ENCODE results near the gene PRKAB2.
"Not testable (repeated sequence)": the region's sequence is repeated elsewhere in the genome, so short reads cannot be mapped to it uniquely, and the experiment has no call there.

Gene PRKAB2

GRCh38 chr1:147111381-147112130 is 60.7 kb downstream of the PRKAB2 start:
- no peak for TF ChIP-seq CTCF (IDR thresholded peaks at IDR 0.05; ENCODE audit: low read depth, low read length, missing control alignments)
- no peak overlapping the region for H3K4me3 ChIP-seq (replicated peaks; ENCODE audit: low read depth, low read length)
- no peak for DNase-seq (ENCODE audit: extremely low read depth, low read depth)

DNA sequence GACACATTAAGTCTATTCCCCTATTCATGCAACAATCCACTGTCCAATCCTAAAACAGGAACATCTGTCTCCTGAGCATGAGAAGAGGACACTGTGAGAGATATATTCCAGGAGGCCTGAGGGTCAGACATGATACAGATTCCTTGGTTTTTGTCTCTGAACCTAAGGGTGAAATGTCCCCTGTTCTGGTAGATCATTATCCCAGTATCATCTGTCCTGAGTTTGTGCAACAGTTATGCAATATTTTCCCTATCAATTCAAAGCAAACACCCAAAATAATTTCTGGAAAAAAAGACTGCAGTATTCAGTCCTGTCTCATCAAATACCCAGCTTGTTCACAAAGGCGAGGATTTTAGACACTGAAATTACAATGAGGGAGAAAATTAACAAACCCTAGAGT is 61.4 kb downstream of the PRKAB2 start:
- H3K4me3 ChIP-seq (replicated peaks; ENCODE audit: low read depth, low read length): no peak overlapping the region
- no peak for DNase-seq (ENCODE audit: extremely low read depth, low read depth)
- no peak for TF ChIP-seq CTCF (IDR thresholded peaks at IDR 0.05; ENCODE audit: low read depth, low read length, missing control alignments)

DNA sequence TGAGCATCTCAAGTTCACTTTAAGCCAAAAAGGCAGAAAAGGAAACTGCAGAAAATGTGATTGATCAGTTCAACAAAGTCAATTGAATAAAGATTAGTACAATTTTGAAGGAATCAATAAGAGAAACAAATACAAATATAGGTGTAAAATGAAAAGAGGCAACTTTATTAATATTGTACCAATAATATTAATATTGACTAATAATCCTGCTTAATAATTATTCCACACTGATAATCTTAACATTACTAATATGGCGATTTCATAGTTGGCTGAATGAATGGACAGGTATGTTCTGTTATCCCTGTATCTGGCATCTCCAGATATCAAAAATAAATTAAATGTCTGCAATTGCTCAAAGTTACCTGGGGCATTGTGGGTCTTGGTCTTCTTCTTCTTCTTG is 61.8 kb downstream of the PRKAB2 start:
- no peak for TF ChIP-seq CTCF (IDR thresholded peaks at IDR 0.05; ENCODE audit: low read depth, low read length, missing control alignments)
- no peak overlapping the region for H3K4me3 ChIP-seq (replicated peaks; ENCODE audit: low read depth, low read length)
- DNase-seq (ENCODE audit: extremely low read depth, low read depth): no peak

DNA sequence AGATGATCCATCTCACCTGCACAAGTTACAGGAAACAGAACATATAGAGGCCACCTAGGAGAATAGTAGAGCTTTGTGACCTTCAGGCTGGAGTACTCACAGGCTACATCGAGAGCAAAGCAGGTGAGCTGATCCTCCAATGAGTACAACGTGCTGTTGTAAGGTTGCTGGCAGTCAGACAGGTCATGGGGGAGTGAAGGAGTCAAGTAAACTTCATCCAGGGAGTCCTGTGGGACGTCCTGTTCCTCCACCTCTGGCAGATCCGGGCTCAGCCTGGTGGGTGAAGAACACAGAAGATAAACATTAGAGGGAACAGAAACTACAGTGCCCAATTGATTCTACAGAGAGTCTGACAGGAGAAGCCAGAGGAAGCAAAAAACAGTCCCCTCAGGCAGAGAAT is 62.5 kb downstream of the PRKAB2 start:
- no peak for TF ChIP-seq CTCF (IDR thresholded peaks at IDR 0.05; ENCODE audit: low read depth, low read length, missing control alignments)
- DNase-seq (ENCODE audit: extremely low read depth, low read depth): no peak
- H3K4me3 ChIP-seq (replicated peaks; ENCODE audit: low read depth, low read length): no peak overlapping the region

GRCh38 chr1:147109041-147109440 is 63.2 kb downstream of the PRKAB2 start:
- TF ChIP-seq CTCF (IDR thresholded peaks at IDR 0.05; ENCODE audit: low read depth, low read length, missing control alignments): no peak
- DNase-seq (ENCODE audit: extremely low read depth, low read depth): no peak
- no peak overlapping the region for H3K4me3 ChIP-seq (replicated peaks; ENCODE audit: low read depth, low read length)

- DNase-seq (ENCODE audit: extremely low read depth, low read depth); H3K4me3 ChIP-seq (replicated peaks; ENCODE audit: low read depth, low read length): not testable (repeated sequence)
Observed at GRCh38 chr1:147106407-147106881, 65.8 kb downstream of the PRKAB2 start.

DNA sequence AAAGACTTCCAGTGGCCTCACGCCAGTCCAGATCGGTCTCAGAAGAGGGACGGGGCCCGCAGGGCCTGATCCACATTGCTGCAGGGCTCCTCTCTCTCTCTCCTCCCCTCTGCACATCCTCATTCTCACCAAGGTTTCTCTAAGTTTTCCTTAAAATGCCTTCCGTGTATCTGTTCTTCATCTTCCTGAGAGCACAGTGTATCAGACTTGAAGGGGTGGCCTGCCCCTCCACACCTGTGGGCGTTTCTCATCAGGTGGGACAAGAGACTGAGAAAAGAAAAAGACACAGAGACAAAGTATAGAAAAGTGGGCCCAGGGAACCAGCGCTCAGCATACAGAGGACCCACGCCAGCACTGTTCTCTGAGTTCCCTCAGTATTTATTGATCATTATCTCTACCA is 66.4 kb downstream of the PRKAB2 start:
- DNase-seq (ENCODE audit: extremely low read depth, low read depth): no peak
- TF ChIP-seq CTCF (IDR thresholded peaks at IDR 0.05; ENCODE audit: low read depth, low read length, missing control alignments): no peak
- no peak overlapping the region for H3K4me3 ChIP-seq (replicated peaks; ENCODE audit: low read depth, low read length)

Measured in HFF-Myc (cell line).